Measurements from ENCODE around the gene CBARP.

CBARP gene

GRCh38 chr19:1257475-1258162, 19.8 kb upstream of the CBARP start:
- DNase-seq (ENCODE audit: extremely low read depth, low read depth), result no peak
- TF ChIP-seq CTCF (IDR thresholded peaks at IDR 0.05; ENCODE audit: low read depth, low read length), result no peak

GRCh38 chr19:1256646-1257474, 19.1 kb upstream of the CBARP start:
- no peak for TF ChIP-seq CTCF (IDR thresholded peaks at IDR 0.05; ENCODE audit: low read depth, low read length)

GRCh38 chr19:1255186-1256161, 17.7 kb upstream of the CBARP start:
- TF ChIP-seq CTCF (IDR thresholded peaks at IDR 0.05; ENCODE audit: low read depth, low read length), result no peak
- no peak for DNase-seq (ENCODE audit: extremely low read depth, low read depth)

More at GRCh38 chr19:1256646-1257474, 19.1 kb upstream of the CBARP start:
- no peak for DNase-seq (ENCODE audit: extremely low read depth, low read depth)

- TF ChIP-seq CTCF (IDR thresholded peaks at IDR 0.05; ENCODE audit: low read depth, low read length), result no peak
Observed at GRCh38 chr19:1254530-1255185, 16.9 kb upstream of the CBARP start.

DNA sequence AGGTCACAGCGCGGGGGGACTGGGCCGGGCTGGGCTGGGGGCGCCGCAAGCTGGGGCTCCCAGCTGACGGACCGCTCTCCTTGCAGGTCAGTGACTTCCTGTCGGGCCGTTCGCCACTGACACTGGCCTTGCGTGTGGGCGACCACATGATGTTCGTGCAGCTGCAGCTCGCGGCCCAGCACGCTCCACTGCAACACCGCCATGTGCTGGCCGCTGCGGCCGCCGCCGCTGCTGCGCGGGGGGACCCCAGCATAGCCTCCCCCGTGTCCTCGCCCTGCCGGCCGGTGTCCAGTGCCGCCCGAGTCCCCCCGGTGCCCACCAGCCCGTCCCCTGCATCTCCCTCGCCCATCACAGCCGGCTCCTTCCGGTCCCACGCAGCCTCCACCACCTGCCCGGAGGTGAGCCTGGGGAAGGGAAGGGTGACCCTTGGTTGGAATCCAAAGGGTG, 16.3 kb upstream of the CBARP start:
- TF ChIP-seq CTCF (IDR thresholded peaks at IDR 0.05; ENCODE audit: low read depth, low read length), result no peak
- no peak for DNase-seq (ENCODE audit: extremely low read depth, low read depth)

More at GRCh38 chr19:1254530-1255185, 16.9 kb upstream of the CBARP start:
- DNase-seq (ENCODE audit: extremely low read depth, low read depth), result no peak

- TF ChIP-seq CTCF (IDR thresholded peaks at IDR 0.05; ENCODE audit: low read depth, low read length), result no peak
- DNase-seq (ENCODE audit: extremely low read depth, low read depth), result peak; percentile 69
Observed at GRCh38 chr19:1253514-1254080, 15.8 kb upstream of the CBARP start.
